WTC11 (cell line): ENCODE data around the gene PRKAR1B. TPM values are rescaled to one million over a fixed set of nuclear protein-coding genes. Genes with fewer than 3 reads are reported as not detected.

ENCODE experiments used
- ATAC-seq: fragments of 200-7000 bp; cut with Tn5 transposase; 2 replicates; pipeline ENCODE4 v1.10.0; 2021; ENCODE audit warnings: mild to moderate bottlenecking, moderate library complexity
- CTCF ChIA-PET: fragments of 300-600 bp; sonication (Branson Sonifier 250); formaldehyde crosslinking; loops from one replicate; lab custom pipeline; 2021; ENCODE audit warnings: antibody characterized with exemption; lab: Charles Lee
- POLR2A ChIA-PET: fragments of 350-600 bp; sonication (Branson Sonifier 250); formaldehyde crosslinking; loops from one replicate; lab custom pipeline; 2021; ENCODE audit warnings: antibody characterized with exemption; lab: Charles Lee
- DNase-seq: peaks from one replicate; pipeline ENCODE4 v3.0.0; 2021; ENCODE audit warnings: low spot score
- H3K27ac Mint-ChIP-seq: 2 replicates; pipeline ENCODE4 v1.8.0; 2021; ENCODE audit warnings: mixed read lengths
- H3K27me3 Mint-ChIP-seq: 2 replicates; pipeline ENCODE4 v1.8.0; 2021; ENCODE audit warnings: low read depth, mild to moderate bottlenecking, moderate library complexity, mixed read lengths
- H3K36me3 Mint-ChIP-seq: 2 replicates; pipeline ENCODE4 v1.8.0; 2021; ENCODE audit warnings: mixed read lengths
- H3K4me1 Mint-ChIP-seq: 2 replicates; pipeline ENCODE4 v1.8.0; 2022; ENCODE audit warnings: mixed read lengths
- H3K4me3 Mint-ChIP-seq: 2 replicates; pipeline ENCODE4 v1.8.0; 2021; ENCODE audit warnings: mild to moderate bottlenecking, moderate library complexity, mixed read lengths
- H3K9me3 Mint-ChIP-seq: 2 replicates; pipeline ENCODE4 v1.8.0; 2021; ENCODE audit warnings: mixed read lengths
- CBFB ChIP-seq: sonication (generic); formaldehyde crosslinking; IDR thresholded peaks from 2 replicates; pipeline ENCODE4 v1.8.1; 2022; ENCODE audit warnings: mild to moderate bottlenecking, low read depth, missing genetic modification reagents
- CREM ChIP-seq: sonication (generic); formaldehyde crosslinking; IDR thresholded peaks from 2 replicates; pipeline ENCODE4 v1.8.1; 2022; ENCODE audit warnings: mild to moderate bottlenecking, missing genetic modification reagents, moderate library complexity
- E2F1 ChIP-seq: sonication (generic); formaldehyde crosslinking; IDR thresholded peaks from 2 replicates; pipeline ENCODE4 v1.8.0; 2022; ENCODE audit warnings: mild to moderate bottlenecking, missing genetic modification reagents
- ESRRA ChIP-seq: sonication (generic); formaldehyde crosslinking; IDR thresholded peaks from 2 replicates; pipeline ENCODE4 v1.8.1; 2022; ENCODE audit warnings: mild to moderate bottlenecking, missing genetic modification reagents, borderline replicate concordance
- FOXK1 ChIP-seq: sonication (generic); formaldehyde crosslinking; IDR thresholded peaks from 2 replicates; pipeline ENCODE4 v1.8.0; 2022; ENCODE audit warnings: mild to moderate bottlenecking, moderate library complexity, missing genetic modification reagents
- HMGXB4 ChIP-seq: sonication (generic); formaldehyde crosslinking; IDR thresholded peaks from 2 replicates; pipeline ENCODE4 v1.8.1; 2023; ENCODE audit warnings: mild to moderate bottlenecking, moderate library complexity, missing genetic modification reagents
- MYBL2 ChIP-seq: sonication (generic); formaldehyde crosslinking; IDR thresholded peaks from 2 replicates; pipeline ENCODE4 v1.8.1; 2023; ENCODE audit warnings: mild to moderate bottlenecking, moderate library complexity, missing genetic modification reagents
- NR1H2 ChIP-seq: sonication (generic); formaldehyde crosslinking; IDR thresholded peaks from 2 replicates; pipeline ENCODE4 v1.9.0; 2021; ENCODE audit warnings: mild to moderate bottlenecking, moderate library complexity, missing genetic modification reagents
- OVOL2 ChIP-seq: fragments of 250-450 bp; sonication (Bioruptor Pico); IDR thresholded peaks from 2 replicates; pipeline ENCODE4 v1.9.0; 2021; ENCODE audit warnings: mild to moderate bottlenecking, borderline replicate concordance
- PRRX2 ChIP-seq: fragments of 250-450 bp; sonication (Bioruptor Pico); IDR thresholded peaks from 2 replicates; pipeline ENCODE4 v1.8.0; 2021; ENCODE audit warnings: mild to moderate bottlenecking
- SMAD4 ChIP-seq: sonication (generic); formaldehyde crosslinking; IDR thresholded peaks from 2 replicates; pipeline ENCODE4 v1.8.0; 2022; ENCODE audit warnings: mild to moderate bottlenecking, missing genetic modification reagents
- TEAD4 ChIP-seq: sonication (generic); formaldehyde crosslinking; IDR thresholded peaks from 2 replicates; pipeline ENCODE4 v1.8.0; 2022; ENCODE audit warnings: mild to moderate bottlenecking, missing genetic modification reagents
- ZNF219 ChIP-seq: sonication (generic); formaldehyde crosslinking; IDR thresholded peaks from 2 replicates; pipeline ENCODE4 v1.8.0; 2023; ENCODE audit warnings: missing genetic modification reagents, mild to moderate bottlenecking, borderline replicate concordance
- ZNF232 ChIP-seq: sonication (generic); formaldehyde crosslinking; IDR thresholded peaks from 2 replicates; pipeline ENCODE4 v1.8.0; 2022; ENCODE audit warnings: mild to moderate bottlenecking, missing genetic modification reagents
- ZNF396 ChIP-seq: fragments of 250-450 bp; sonication (Bioruptor Pico); IDR thresholded peaks from 2 replicates; pipeline ENCODE4 v1.8.0; 2021; ENCODE audit warnings: mild to moderate bottlenecking, moderate library complexity, borderline replicate concordance
- ZNF423 ChIP-seq: fragments of 250-450 bp; sonication (Bioruptor Pico); IDR thresholded peaks from 2 replicates; pipeline ENCODE4 v2.1.2; 2022; ENCODE audit warnings: mild to moderate bottlenecking, moderate library complexity
- total RNA-seq: library from RNA; stranded (reverse); gene quantifications from 3 replicates; pipeline ENCODE4 v1.2.3, GENCODE V29; 2021
- TF ChIP-seq, protein P1 (sequence below): fragments of 250-450 bp; sonication (Bioruptor Pico); conservative IDR thresholded peaks from 2 replicates; pipeline ENCODE4 v1.9.0; 2021; ENCODE audit warnings: mild to moderate bottlenecking
- TF ChIP-seq, protein P2 (sequence below): sonication (generic); formaldehyde crosslinking; IDR thresholded peaks from 2 replicates; pipeline ENCODE4 v1.8.1; 2023; ENCODE audit warnings: mild to moderate bottlenecking, missing genetic modification reagents
- TF ChIP-seq, protein P3 (sequence below): sonication (generic); formaldehyde crosslinking; IDR thresholded peaks from 2 replicates; pipeline ENCODE4 v1.8.0; 2023; ENCODE audit warnings: mild to moderate bottlenecking, missing genetic modification reagents
- TF ChIP-seq, protein P4 (sequence below): sonication (generic); formaldehyde crosslinking; IDR thresholded peaks from 2 replicates; pipeline ENCODE4 v1.8.0; 2022; ENCODE audit warnings: mild to moderate bottlenecking, missing genetic modification reagents

Gene PRKAR1B
- total RNA-seq, 1 experiment from 2014 or later, result 43.6 TPM

DNA sequence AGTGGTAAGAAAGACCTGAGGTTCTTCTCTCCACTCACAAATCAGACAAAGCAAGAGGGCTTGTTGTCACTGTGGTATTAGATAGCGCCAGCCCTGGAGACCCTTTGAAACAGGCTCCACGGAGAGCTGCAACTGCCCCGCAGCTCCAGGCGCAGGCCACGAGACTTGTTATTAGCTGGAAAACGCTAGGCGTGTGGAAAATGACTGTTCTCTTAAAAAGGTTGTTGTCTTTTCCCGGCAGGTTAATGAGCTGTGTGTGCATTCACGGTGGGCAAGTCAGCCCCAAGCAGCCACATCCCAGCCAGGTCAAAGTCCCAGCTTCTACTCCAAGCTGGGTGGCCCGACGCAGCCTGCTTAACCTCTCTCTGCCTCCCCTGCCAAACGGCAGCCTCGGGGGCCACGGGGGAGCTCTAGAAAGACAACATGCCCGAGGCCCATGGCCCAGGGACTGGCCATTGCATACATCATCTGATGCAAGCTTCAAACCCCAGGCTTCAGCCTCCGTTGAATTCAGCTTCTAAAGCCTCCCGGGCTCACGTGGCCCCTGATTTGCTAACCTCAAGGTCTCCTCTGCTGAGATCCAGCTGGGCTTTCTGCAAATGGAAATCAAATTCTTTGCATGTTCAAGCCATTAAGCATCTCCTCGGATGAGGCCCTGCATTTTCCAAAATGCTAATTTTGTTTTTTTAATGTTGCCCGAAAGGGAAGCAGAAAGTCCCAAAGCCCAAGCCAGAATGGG, 61.9 kb downstream of the PRKAR1B start (continued):
- TF ChIP-seq SMAD4 (CRISPR knock-in tag) (no peak), E2F1 (CRISPR knock-in tag) (no peak), NR1H2 (CRISPR knock-in tag) (no peak), MYBL2 (CRISPR knock-in tag) (no peak), CREM (CRISPR knock-in tag) (no peak), OVOL2 (CRISPR knock-in tag) (no peak), ZNF232 (no peak), TEAD4 (CRISPR knock-in tag) (no peak), ZNF396 (CRISPR knock-in tag) (no peak), ZNF219 (no peak), ZNF423 (CRISPR knock-in tag) (no peak), CBFB (no peak)
- TF ChIP-seq, protein P1, sequence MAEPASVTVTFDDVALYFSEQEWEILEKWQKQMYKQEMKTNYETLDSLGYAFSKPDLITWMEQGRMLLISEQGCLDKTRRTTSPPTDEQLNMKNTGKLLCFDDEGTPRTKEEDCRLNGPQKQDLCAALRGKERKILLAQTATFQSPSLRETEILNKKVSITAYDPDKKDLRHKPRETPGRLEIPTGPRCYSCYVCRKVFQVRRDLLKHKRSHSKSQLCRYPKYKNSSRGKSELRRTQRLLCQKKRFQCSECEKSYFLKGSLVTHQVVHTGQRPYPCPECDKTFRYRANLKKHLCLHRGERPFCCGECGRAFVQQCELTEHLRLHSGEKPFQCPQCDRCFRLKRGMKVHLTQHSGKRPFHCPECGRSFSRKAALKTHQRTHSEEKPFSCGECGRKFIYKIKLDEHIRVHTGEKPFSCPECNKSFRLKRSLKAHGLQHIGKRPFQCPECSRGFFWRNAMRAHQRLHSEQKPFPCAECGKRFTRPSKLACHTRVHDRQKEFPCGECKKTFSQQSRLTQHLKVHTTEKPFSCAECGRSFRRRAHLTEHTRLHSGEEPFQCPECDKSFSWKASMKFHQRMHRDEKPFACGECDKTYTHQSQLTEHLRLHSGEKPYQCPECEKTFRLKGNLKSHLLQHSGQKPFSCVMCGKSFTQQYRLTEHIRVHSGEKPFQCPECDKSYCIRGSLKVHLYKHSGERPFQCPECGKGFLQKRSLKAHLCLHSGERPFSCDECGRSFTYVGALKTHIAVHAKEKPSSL (CRISPR knock-in tag), result no peak
- TF ChIP-seq, protein P2, sequence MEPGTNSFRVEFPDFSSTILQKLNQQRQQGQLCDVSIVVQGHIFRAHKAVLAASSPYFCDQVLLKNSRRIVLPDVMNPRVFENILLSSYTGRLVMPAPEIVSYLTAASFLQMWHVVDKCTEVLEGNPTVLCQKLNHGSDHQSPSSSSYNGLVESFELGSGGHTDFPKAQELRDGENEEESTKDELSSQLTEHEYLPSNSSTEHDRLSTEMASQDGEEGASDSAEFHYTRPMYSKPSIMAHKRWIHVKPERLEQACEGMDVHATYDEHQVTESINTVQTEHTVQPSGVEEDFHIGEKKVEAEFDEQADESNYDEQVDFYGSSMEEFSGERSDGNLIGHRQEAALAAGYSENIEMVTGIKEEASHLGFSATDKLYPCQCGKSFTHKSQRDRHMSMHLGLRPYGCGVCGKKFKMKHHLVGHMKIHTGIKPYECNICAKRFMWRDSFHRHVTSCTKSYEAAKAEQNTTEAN, result no peak
- TF ChIP-seq, protein P3, sequence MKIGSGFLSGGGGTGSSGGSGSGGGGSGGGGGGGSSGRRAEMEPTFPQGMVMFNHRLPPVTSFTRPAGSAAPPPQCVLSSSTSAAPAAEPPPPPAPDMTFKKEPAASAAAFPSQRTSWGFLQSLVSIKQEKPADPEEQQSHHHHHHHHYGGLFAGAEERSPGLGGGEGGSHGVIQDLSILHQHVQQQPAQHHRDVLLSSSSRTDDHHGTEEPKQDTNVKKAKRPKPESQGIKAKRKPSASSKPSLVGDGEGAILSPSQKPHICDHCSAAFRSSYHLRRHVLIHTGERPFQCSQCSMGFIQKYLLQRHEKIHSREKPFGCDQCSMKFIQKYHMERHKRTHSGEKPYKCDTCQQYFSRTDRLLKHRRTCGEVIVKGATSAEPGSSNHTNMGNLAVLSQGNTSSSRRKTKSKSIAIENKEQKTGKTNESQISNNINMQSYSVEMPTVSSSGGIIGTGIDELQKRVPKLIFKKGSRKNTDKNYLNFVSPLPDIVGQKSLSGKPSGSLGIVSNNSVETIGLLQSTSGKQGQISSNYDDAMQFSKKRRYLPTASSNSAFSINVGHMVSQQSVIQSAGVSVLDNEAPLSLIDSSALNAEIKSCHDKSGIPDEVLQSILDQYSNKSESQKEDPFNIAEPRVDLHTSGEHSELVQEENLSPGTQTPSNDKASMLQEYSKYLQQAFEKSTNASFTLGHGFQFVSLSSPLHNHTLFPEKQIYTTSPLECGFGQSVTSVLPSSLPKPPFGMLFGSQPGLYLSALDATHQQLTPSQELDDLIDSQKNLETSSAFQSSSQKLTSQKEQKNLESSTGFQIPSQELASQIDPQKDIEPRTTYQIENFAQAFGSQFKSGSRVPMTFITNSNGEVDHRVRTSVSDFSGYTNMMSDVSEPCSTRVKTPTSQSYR (CRISPR knock-in tag), result no peak
- TF ChIP-seq, protein P4, sequence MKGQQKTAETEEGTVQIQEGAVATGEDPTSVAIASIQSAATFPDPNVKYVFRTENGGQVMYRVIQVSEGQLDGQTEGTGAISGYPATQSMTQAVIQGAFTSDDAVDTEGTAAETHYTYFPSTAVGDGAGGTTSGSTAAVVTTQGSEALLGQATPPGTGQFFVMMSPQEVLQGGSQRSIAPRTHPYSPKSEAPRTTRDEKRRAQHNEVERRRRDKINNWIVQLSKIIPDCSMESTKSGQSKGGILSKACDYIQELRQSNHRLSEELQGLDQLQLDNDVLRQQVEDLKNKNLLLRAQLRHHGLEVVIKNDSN (CRISPR knock-in tag), result peak; percentile 75; the same call in 1 of the 2 replicates

DNA sequence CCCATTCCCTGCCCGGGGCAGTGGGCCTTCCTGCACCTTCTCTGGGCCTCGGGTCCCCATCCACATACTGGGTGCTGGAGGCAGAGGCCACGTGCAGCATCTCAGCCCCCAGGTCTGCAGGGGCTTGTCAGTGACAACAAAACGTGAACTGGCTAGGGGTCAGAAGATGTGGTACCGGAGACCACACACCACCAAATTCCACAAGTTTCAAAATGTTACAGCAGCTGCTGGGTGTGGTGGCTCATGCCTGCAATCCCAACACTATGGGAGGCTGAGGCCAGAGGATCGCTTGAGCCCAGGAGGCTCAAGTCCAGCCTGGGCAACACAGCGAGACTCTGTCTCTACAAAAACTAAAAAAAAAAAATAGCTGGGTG, 62.7 kb downstream of the PRKAR1B start:
- peak overlapping the region; percentile 94; the same call in 1 of the 2 replicates for H3K27ac Mint-ChIP-seq
- POLR2A ChIA-PET, result interaction anchor here (0.6 kb wide), 1 partner anchor 49 kb away, joined by 8 read pairs; no protein-coding TSS in a partner anchor
- peaks cover 32% of the 10 kb centered on the region for H3K4me1 Mint-ChIP-seq
- ATAC-seq (no peak), DNase-seq (no peak)
- TF ChIP-seq ESRRA (CRISPR knock-in tag) (no peak), ZNF219 (no peak), HMGXB4 (CRISPR knock-in tag) (no peak), FOXK1 (CRISPR knock-in tag) (no peak), PRRX2 (CRISPR knock-in tag) (no peak)
- TF ChIP-seq, protein P2, result no peak
- no peaks in the 10 kb centered on the region for H3K27me3 Mint-ChIP-seq
- no peak overlapping the region for H3K4me3 Mint-ChIP-seq
- CTCF ChIA-PET, result interaction anchor here (2.9 kb wide), 1 partner anchor 342 kb away, joined by 12 read pairs; no protein-coding TSS in a partner anchor
- H3K9me3 Mint-ChIP-seq, result peaks cover 8% of the 10 kb centered on the region
- peaks cover 10% of the 10 kb centered on the region for H3K36me3 Mint-ChIP-seq
